GM19372 (cell line): Measurements from ENCODE around the gene ACSM2A.
"Not testable (repeated sequence)": the region's sequence is repeated elsewhere in the genome, so short reads cannot be mapped to it uniquely, and the experiment has no call there.

ENCODE experiments used
- ATAC-seq: cut with Tn5 transposase; IDR thresholded peaks from one replicate; pipeline ENCODE4 v1.9.1; 2021; ENCODE audit warnings: mild to moderate bottlenecking, low read depth, moderate library complexity; ENCODE audit not compliant: unreplicated experiment

Gene ACSM2A

GRCh38 chr16:20451364-20451763, at the start of gene ACSM2A:
Gene ACSM2A, plus strand, starts transcription at chr16:20451521. Its CDS starts 8,594 bp downstream, at chr16:20460115.
- not testable (repeated sequence) for ATAC-seq

DNA sequence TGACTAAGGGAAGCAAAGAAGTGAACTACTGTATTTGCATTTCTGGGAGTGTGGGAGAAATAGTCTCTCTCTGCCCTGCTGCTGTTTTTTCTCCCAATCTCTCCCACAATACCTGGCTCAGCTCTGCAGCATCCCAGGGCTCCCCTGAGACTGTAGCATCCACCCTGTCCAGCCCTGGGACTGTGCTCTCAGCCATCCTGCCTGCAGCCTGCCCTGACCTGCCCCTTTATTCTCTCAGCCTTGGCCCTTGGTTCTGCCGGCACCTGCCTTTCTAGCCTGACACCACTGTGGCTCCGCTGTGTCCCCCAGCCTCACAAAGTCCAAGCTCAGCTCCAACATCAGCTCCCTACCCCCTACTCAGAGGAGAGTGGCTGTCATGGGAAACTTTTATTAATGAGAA, 48.7 kb upstream of the ACSM2A start:
- ATAC-seq: no peak

GRCh38 chr16:20404637-20405036, 46.7 kb upstream of the ACSM2A start, which contains the start of gene PDILT:
Gene PDILT, minus strand, starts transcription at chr16:20404737. Its CDS starts 5,437 bp downstream, at chr16:20399300.
- no peak for ATAC-seq

DNA sequence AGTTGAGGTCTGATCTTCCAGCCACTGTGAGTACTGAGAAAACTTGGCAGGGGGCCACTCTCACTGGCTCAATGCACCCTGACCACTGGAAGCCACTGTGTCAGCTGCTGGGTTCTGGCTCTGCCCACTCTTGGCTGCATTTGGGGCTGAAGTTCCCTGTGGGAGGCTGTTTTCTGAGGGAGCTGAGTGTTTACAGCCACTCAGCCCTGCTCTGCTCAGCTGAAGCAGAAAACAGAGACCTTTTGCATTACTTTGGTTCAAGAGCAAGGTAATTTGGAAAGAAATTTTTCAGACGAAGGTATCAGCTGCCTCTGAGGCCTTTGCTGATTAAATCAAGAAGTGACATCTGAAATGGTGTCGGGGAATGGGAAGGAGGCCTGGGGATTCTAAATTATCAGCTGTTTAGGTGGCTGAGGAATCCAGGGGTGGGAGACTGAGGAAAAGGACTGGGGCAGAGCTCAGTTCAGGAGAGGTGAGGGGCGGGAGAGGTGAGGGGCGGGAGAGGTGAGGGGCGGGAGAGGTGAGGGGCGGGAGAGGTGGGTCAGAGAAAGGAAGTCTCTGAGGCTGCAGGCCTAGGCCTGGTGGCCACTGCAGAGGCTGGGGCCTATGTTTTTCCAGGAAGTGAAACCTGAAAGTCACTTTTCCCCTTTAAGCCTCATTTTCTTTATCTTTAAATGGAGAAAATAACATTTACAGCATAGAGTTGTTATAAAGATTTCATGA, 41.8 kb upstream of the ACSM2A start, which contains the start of gene ACSM5:
ACSM5 (plus strand) TSS at position 137 of the 723 bp plus-strand sequence. CDS start 1,951 bp downstream, outside the sequence.
- ATAC-seq: no peak

GRCh38 chr16:20410121-20410723, 41.1 kb upstream of the ACSM2A start:
- ATAC-seq: no peak

GRCh38 chr16:20411055-20411454, 40.3 kb upstream of the ACSM2A start:
- no peak for ATAC-seq

DNA sequence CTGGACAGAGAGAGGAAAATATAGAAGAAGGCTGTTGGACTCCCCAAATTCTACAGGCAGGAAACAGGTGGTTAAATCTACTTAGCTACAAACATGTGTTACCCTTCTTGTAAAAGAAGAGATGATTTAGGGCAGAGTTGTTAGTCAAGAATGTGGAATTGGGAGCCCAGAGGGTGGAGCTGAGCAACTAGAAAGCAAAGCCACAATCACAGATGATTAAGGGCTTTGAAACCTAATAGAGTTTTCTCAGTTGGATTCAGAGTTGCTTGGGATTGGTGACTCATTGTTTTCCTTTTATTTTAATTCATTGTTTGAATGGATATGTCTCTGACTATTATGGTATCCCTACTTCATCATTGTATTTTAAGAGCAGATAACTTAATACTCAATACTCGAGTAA, 35.8 kb upstream of the ACSM2A start:
- no peak for ATAC-seq

DNA sequence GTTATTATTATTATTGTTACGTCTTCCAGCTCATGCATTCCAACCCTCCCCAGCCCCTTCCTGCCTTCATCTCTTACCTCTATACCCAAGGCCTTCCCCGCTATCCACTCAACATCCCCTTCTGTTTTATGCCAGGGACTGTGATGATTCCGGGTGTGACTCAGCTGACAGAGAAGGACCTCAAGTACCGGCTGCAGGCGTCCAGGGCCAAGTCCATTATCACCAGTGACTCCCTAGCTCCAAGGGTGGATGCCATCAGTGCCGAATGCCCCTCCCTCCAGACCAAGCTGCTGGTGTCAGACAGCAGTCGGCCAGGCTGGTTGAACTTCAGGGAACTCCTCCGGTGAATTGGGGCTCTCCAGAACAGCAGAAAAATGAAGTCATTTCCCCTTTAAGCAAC, 32.2 kb upstream of the ACSM2A start:
- ATAC-seq: not testable (repeated sequence)

DNA sequence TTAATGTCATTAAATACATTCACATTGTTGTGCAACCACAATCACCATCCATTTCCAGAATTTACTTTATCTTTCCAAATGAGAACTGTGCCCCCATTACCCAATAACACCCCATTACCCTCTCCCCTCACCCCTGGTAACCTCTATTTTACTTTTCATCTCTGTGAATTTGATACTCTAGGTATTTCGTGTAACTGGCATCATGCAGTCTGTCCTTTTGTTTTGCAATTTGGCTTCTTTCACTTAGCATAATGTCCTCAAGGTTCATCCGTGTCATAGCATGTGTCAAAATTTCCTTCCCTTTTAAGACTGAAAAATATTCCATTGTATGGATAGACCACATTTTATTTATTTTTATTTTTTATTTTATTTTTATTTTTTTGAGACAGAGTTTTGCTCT, 29.6 kb upstream of the ACSM2A start:
- ATAC-seq: not testable (repeated sequence)

DNA sequence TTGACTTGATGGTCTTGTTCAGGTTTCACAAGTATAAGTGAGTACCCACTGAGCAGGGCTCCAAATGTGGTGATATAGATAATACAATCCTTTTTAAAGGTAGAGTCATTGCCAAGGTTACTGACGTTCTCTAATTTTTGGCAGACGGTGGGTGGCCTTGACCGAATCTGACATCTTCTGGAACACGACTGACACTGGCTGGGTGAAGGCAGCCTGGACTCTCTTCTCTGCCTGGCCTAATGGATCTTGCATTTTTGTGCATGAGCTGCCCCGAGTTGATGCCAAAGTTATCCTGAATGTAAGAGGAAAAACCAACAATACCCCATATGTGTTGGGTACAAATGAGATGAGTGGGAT, 27.6 kb upstream of the ACSM2A start:
- not testable (repeated sequence) for ATAC-seq

- no peak for ATAC-seq
Measured at GRCh38 chr16:20424129-20424866, 27.0 kb upstream of the ACSM2A start.

DNA sequence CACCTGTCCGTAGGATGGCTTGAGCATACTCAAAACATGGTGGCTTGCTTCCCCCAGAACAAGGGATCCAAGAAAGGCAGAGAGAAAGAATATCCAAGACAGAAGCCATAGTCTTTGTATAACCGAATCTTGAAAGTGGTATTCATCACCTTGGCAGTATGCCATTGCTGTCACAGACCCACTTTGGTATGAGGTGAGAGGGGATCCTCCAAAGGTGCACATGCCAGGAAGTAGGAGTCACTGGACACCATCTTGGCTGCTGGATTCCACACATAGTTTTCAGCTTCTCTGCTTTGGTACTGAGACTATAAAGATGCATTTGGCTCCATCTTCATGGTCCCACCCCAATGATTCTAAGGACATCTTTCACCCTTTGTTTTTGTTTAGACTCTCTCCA, 23.9 kb upstream of the ACSM2A start:
- ATAC-seq: not testable (repeated sequence)

GRCh38 chr16:20429499-20429898, 21.8 kb upstream of the ACSM2A start:
- ATAC-seq: not testable (repeated sequence)

DNA sequence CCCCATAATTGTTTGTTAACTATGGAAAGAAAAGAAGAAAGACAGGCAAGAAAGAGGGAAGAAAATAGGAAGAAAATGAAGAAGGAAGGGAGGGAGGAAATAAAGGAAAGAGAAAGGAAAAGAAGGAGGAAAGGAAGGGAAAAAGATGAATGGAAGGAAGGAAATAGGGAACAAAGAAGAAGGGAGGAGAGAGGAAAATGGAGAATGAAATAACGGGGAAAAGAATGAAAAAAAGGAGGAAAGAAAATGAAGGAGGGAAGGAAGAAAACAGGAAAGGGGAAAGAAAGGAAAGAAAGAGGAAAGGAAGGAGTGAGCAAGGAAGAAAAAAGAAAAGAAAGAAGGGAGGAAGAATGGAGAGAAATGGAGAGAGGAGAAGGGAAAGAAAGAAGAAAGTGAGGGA, 20.8 kb upstream of the ACSM2A start:
- not testable (repeated sequence) for ATAC-seq

GRCh38 chr16:20430948-20431347, 20.4 kb upstream of the ACSM2A start:
- ATAC-seq: no peak

- ATAC-seq: not testable (repeated sequence)
Measured at GRCh38 chr16:20438950-20439349, 12.4 kb upstream of the ACSM2A start.

DNA sequence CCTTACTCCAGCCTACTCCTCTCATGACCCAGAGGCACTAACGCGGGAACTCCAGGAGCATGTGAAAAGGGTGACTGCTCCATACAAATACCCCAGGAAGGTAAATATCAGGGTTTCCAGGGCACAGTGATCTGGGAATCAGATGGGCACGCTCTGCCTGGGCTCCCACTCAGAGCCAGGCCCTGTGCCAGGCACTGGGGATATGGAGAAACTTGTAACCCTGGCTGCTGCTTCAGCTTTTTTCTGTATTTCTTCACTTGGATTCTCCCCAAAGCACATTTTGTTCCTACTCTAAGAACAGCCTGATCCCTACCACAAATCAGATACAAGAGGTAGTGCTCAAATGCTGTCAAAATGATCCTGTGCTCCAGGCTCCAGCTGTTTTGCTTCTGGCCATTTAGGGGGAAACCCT, 11.5 kb upstream of the ACSM2A start:
- not testable (repeated sequence) for ATAC-seq

GRCh38 chr16:20440731-20441130, 10.6 kb upstream of the ACSM2A start:
- not testable (repeated sequence) for ATAC-seq

DNA sequence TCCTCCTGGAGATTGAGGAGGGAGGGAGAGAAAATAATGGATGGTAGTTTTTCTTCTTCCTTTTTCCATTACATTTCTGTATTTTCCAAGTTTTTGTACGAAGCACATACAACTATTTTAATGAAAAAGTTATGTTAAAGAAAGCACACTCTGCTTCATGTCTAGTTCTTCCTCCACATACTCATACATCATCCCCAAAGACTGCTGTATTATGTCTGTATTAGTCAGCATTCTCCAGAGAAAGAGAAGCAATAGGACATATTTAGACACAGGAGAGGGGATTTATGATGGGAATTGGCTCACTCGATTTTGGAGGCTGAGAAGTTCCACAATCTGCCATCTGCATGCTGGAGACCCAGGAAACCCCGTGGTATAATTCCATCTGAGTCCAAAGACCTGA, 10.1 kb upstream of the ACSM2A start:
- ATAC-seq: no peak

DNA sequence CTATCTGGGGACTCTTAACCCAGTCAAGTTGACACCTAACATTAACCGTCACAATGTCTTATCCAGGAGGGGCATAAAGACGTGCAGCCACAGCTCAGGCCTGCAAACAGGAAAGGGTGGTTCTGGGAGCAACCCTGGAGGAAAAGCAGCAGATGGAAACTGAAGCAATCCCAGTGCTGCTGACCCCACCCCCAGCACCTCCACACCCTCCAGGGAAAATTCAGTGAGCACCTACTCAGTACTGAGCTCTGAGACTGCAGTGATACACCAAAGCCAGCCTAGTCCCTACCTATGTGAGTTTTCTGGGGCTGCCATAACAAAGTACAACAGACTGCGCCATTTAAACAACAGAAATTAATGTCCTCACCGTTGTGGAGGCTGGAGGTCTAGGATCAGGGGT, 9.5 kb upstream of the ACSM2A start:
- not testable (repeated sequence) for ATAC-seq
